Activated CD4-positive, alpha-beta T cell treated with anti-CD3 and anti-CD28 coated beads for 36 hours (primary cell): ENCODE data around the gene ERC2. TPM values are rescaled to one million over a fixed set of nuclear protein-coding genes. Genes with fewer than 3 reads are reported as not detected.

Experiments used
- ATAC-seq: fragments of 200-7000 bp; cut with Tn5 transposase; one replicate; pipeline ENCODE4 v1.10.0; 2021; ENCODE audit warnings: mild to moderate bottlenecking, moderate library complexity
- CTCF ChIA-PET: fragments of 350-600 bp; sonication (Branson Sonifier 250); formaldehyde crosslinking; loops from one replicate; lab custom pipeline; 2021; ENCODE audit warnings: antibody characterized with exemption; lab: Charles Lee
- POLR2A ChIA-PET: fragments of 350-600 bp; sonication (Branson Sonifier 250); formaldehyde crosslinking; loops from one replicate; lab custom pipeline; 2021; ENCODE audit warnings: antibody characterized with exemption, inconsistent platforms; lab: Charles Lee
- DNase-seq: peaks from one replicate; pipeline ENCODE4 v3.0.0-alpha.2; 2020
- H3K27ac Mint-ChIP-seq: one replicate; pipeline ENCODE4 v1.8.0; 2021; ENCODE audit warnings: mixed read lengths
- H3K27me3 Mint-ChIP-seq: one replicate; pipeline ENCODE4 v1.8.0; 2021; ENCODE audit warnings: mixed read lengths
- H3K36me3 Mint-ChIP-seq: one replicate; pipeline ENCODE4 v1.8.0; 2021; ENCODE audit warnings: low read depth, mixed read lengths
- H3K4me1 Mint-ChIP-seq: one replicate; pipeline ENCODE4 v1.8.0; 2021; ENCODE audit warnings: mixed read lengths
- H3K4me3 Mint-ChIP-seq: one replicate; pipeline ENCODE4 v1.8.0; 2021; ENCODE audit warnings: mild to moderate bottlenecking, moderate library complexity, mixed read lengths
- H3K9me3 Mint-ChIP-seq: one replicate; pipeline ENCODE4 v1.8.0; 2021; ENCODE audit warnings: low read depth, mixed read lengths
- intact Hi-C, 2 experiments: fragments of 100-400 bp; cut with DNase I in 1 of 2; cut with micrococcal nuclease in 1 of 2; formaldehyde crosslinking; loops; one replicate each; pipeline versions ENCODE4 v1.14.2 to v1.15.1; 2022 to 2024; cut with DNase I, micrococcal nuclease
- total RNA-seq, 2 experiments: library from RNA; stranded (reverse); gene quantifications; one replicate each; pipeline ENCODE4 v1.2.3, GENCODE V29; 2021

The ERC2 gene
- total RNA-seq, 2 experiments from 2014 or later: not detected

- no peak overlapping the region for H3K27ac Mint-ChIP-seq
- H3K27me3 Mint-ChIP-seq: peaks cover 2% of the 10 kb centered on the region
- no peaks in the 10 kb centered on the region for H3K9me3 Mint-ChIP-seq
- no peak for ATAC-seq
- DNase-seq: no peak
- H3K4me1 Mint-ChIP-seq: no peaks in the 10 kb centered on the region
- ChIA-PET CTCF (interaction anchor here (1.4 kb wide), 1 partner anchor 19 kb away, joined by 3 read pairs; no protein-coding TSS in a partner anchor), POLR2A (no interaction called here)
- H3K36me3 Mint-ChIP-seq: no peaks in the 10 kb centered on the region
- no peak overlapping the region for H3K4me3 Mint-ChIP-seq
- intact Hi-C loops: no loop called here
These were observed 282.4 kb downstream of the ERC2 start for GRCh38 chr3:56185827-56186226.

GRCh38 chr3:56183529-56183928 is 284.7 kb downstream of the ERC2 start:
- H3K27ac Mint-ChIP-seq: no peak overlapping the region
- H3K27me3 Mint-ChIP-seq: peaks cover 2% of the 10 kb centered on the region
- DNase-seq (no peak), ATAC-seq (no peak)
- intact Hi-C loops: no loop called here
- no peak overlapping the region for H3K4me3 Mint-ChIP-seq
- no peaks in the 10 kb centered on the region for H3K36me3 Mint-ChIP-seq
- CTCF ChIA-PET: no interaction called here
- POLR2A ChIA-PET: no interaction called here
- H3K4me1 Mint-ChIP-seq: no peaks in the 10 kb centered on the region
- H3K9me3 Mint-ChIP-seq: no peaks in the 10 kb centered on the region

- Mint-ChIP-seq H3K36me3 (no peaks in the 10 kb centered on the region), H3K27me3 (peaks cover 4% of the 10 kb centered on the region), H3K4me3 (no peak overlapping the region), H3K27ac (no peak overlapping the region), H3K4me1 (no peaks in the 10 kb centered on the region), H3K9me3 (no peaks in the 10 kb centered on the region)
- intact Hi-C loops: no loop called here
- CTCF ChIA-PET: no interaction called here
- DNase-seq (no peak), ATAC-seq (no peak)
- POLR2A ChIA-PET: no interaction called here
These were observed 287.8 kb downstream of the ERC2 start for GRCh38 chr3:56180433-56180832.

- no peak for ATAC-seq
- intact Hi-C loops: no loop called here
These were observed 294.7 kb downstream of the ERC2 start for GRCh38 chr3:56173601-56174000.

GRCh38 chr3:56164436-56164835 is 303.8 kb downstream of the ERC2 start:
- Mint-ChIP-seq H3K9me3 (peaks cover 1% of the 10 kb centered on the region), H3K27me3 (peaks cover 7% of the 10 kb centered on the region)
- no peak for ATAC-seq

More at GRCh38 chr3:56173601-56174000, 294.7 kb downstream of the ERC2 start:
- Mint-ChIP-seq H3K36me3 (no peaks in the 10 kb centered on the region), H3K27ac (no peak overlapping the region), H3K27me3 (peaks cover 12% of the 10 kb centered on the region), H3K9me3 (no peaks in the 10 kb centered on the region), H3K4me3 (no peak overlapping the region), H3K4me1 (no peaks in the 10 kb centered on the region)
- POLR2A ChIA-PET: no interaction called here
- DNase-seq: no peak
- CTCF ChIA-PET: no interaction called here

GRCh38 chr3:56157693-56158362 is 310.4 kb downstream of the ERC2 start:
- no peak overlapping the region for H3K27ac Mint-ChIP-seq
- H3K4me1 Mint-ChIP-seq: no peaks in the 10 kb centered on the region
- ChIA-PET CTCF (no interaction called here), POLR2A (no interaction called here)
- DNase-seq (no peak), ATAC-seq (no peak)
- peaks cover 2% of the 10 kb centered on the region for H3K27me3 Mint-ChIP-seq
- peaks cover 1% of the 10 kb centered on the region for H3K9me3 Mint-ChIP-seq
- intact Hi-C loops: no loop called here
- no peak overlapping the region for H3K4me3 Mint-ChIP-seq
- no peaks in the 10 kb centered on the region for H3K36me3 Mint-ChIP-seq

More at GRCh38 chr3:56164436-56164835, 303.8 kb downstream of the ERC2 start:
- DNase-seq: no peak
- Mint-ChIP-seq H3K27ac (no peak overlapping the region), H3K4me1 (no peaks in the 10 kb centered on the region), H3K36me3 (no peaks in the 10 kb centered on the region), H3K4me3 (no peak overlapping the region)
- POLR2A ChIA-PET: interaction anchor here (0.6 kb wide), 1 partner anchor 177 kb away, joined by 4 read pairs; no protein-coding TSS in a partner anchor
- intact Hi-C loops: no loop called here
- CTCF ChIA-PET: interaction anchor here (0.9 kb wide), 1 partner anchor 11 kb away, joined by 4 read pairs; no protein-coding TSS in a partner anchor

- no peak overlapping the region for H3K4me3 Mint-ChIP-seq
- H3K27me3 Mint-ChIP-seq: peaks cover 2% of the 10 kb centered on the region
- CTCF ChIA-PET: no interaction called here
- H3K9me3 Mint-ChIP-seq: no peaks in the 10 kb centered on the region
- H3K36me3 Mint-ChIP-seq: no peaks in the 10 kb centered on the region
- intact Hi-C loops: no loop called here
- POLR2A ChIA-PET: no interaction called here
- H3K4me1 Mint-ChIP-seq: no peaks in the 10 kb centered on the region
- ATAC-seq (no peak), DNase-seq (no peak)
- H3K27ac Mint-ChIP-seq: no peak overlapping the region
These were observed 314.0 kb downstream of the ERC2 start for GRCh38 chr3:56154297-56154696.

GRCh38 chr3:56147354-56147753 is 320.9 kb downstream of the ERC2 start:
- Mint-ChIP-seq H3K4me3 (no peak overlapping the region), H3K27me3 (peaks cover 3% of the 10 kb centered on the region), H3K36me3 (no peaks in the 10 kb centered on the region), H3K27ac (no peak overlapping the region), H3K9me3 (no peaks in the 10 kb centered on the region), H3K4me1 (no peaks in the 10 kb centered on the region)
- intact Hi-C loops: no loop called here
- ChIA-PET POLR2A (no interaction called here), CTCF (no interaction called here)
- DNase-seq (no peak), ATAC-seq (no peak)

GRCh38 chr3:56145410-56145809 is 322.9 kb downstream of the ERC2 start:
- Mint-ChIP-seq H3K36me3 (no peaks in the 10 kb centered on the region), H3K9me3 (no peaks in the 10 kb centered on the region), H3K27me3 (peaks cover 7% of the 10 kb centered on the region), H3K4me3 (no peak overlapping the region), H3K4me1 (no peaks in the 10 kb centered on the region), H3K27ac (no peak overlapping the region)
- intact Hi-C loops: no loop called here
- no peak for DNase-seq
- ChIA-PET CTCF (no interaction called here), POLR2A (no interaction called here)
- ATAC-seq: no peak

GRCh38 chr3:56144805-56145204 is 323.5 kb downstream of the ERC2 start:
- CTCF ChIA-PET: no interaction called here
- no peaks in the 10 kb centered on the region for H3K9me3 Mint-ChIP-seq
- ATAC-seq (no peak), DNase-seq (no peak)
- intact Hi-C loops: no loop called here
- H3K4me1 Mint-ChIP-seq: no peaks in the 10 kb centered on the region
- peaks cover 7% of the 10 kb centered on the region for H3K27me3 Mint-ChIP-seq
- no peaks in the 10 kb centered on the region for H3K36me3 Mint-ChIP-seq
- POLR2A ChIA-PET: no interaction called here
- H3K27ac Mint-ChIP-seq: no peak overlapping the region
- no peak overlapping the region for H3K4me3 Mint-ChIP-seq

GRCh38 chr3:56137415-56137814 is 330.9 kb downstream of the ERC2 start:
- no peak overlapping the region for H3K27ac Mint-ChIP-seq
- no peaks in the 10 kb centered on the region for H3K4me1 Mint-ChIP-seq
- no peak for DNase-seq
- ChIA-PET CTCF (no interaction called here), POLR2A (no interaction called here)
- intact Hi-C loops: no loop called here
- no peaks in the 10 kb centered on the region for H3K9me3 Mint-ChIP-seq
- H3K36me3 Mint-ChIP-seq: no peaks in the 10 kb centered on the region
- no peak overlapping the region for H3K4me3 Mint-ChIP-seq
- ATAC-seq: no peak
- peaks cover 4% of the 10 kb centered on the region for H3K27me3 Mint-ChIP-seq

GRCh38 chr3:56136514-56136913 is 331.8 kb downstream of the ERC2 start:
- H3K27ac Mint-ChIP-seq: no peak overlapping the region
- H3K4me1 Mint-ChIP-seq: peaks cover 4% of the 10 kb centered on the region
- ChIA-PET POLR2A (no interaction called here), CTCF (no interaction called here)
- no peak for DNase-seq
- H3K36me3 Mint-ChIP-seq: no peaks in the 10 kb centered on the region
- H3K4me3 Mint-ChIP-seq: no peak overlapping the region
- no peaks in the 10 kb centered on the region for H3K9me3 Mint-ChIP-seq
- intact Hi-C loops: no loop called here
- peaks cover 4% of the 10 kb centered on the region for H3K27me3 Mint-ChIP-seq
- no peak for ATAC-seq
